HepG2 (cell line): ENCODE results near the gene TMEM190. TPM values are rescaled to one million over a fixed set of nuclear protein-coding genes. Genes with fewer than 3 reads are reported as not detected.

Experiments used
- CHD2 ChIP-seq: IDR thresholded peaks from 2 replicates; pipeline ENCODE4 v1.6.1; 2011; ENCODE audit warnings: low read depth, low read length, improper control_type of control experiment
- HMGA1 ChIP-seq: sonication (generic); formaldehyde crosslinking; conservative IDR thresholded peaks from 2 replicates; pipeline ENCODE4 v1.4.0; 2020; ENCODE audit warnings: missing genetic modification reagents
- KAT8 ChIP-seq: IDR thresholded peaks from 2 replicates; pipeline ENCODE4 v1.6.1; 2016; ENCODE audit warnings: missing genetic modification reagents, missing compliant biosample characterization
- KDM6A ChIP-seq: IDR thresholded peaks from 2 replicates; pipeline ENCODE4 v1.6.1; 2016; ENCODE audit warnings: low read depth
- NFE2 ChIP-seq: sonication (generic); formaldehyde crosslinking; IDR thresholded peaks from 2 replicates; pipeline ENCODE4 v1.4.0; 2020; ENCODE audit warnings: missing genetic modification reagents
- SMAD9 ChIP-seq: sonication (generic); formaldehyde crosslinking; IDR thresholded peaks from 2 replicates; pipeline ENCODE4 v1.5.1; 2020; ENCODE audit warnings: mild to moderate bottlenecking, missing genetic modification reagents
- SYNCRIP ChIP-seq: fragments of 200-400 bp; formaldehyde crosslinking; IDR thresholded peaks from 2 replicates; pipeline ENCODE4 v1.6.1; 2018; ENCODE audit warnings: mild to moderate bottlenecking, low read depth, low read length; ENCODE audit not compliant: insufficient read depth
- TMF1 ChIP-seq: sonication (generic); formaldehyde crosslinking; IDR thresholded peaks from 2 replicates; pipeline ENCODE4 v1.8.1; 2022; ENCODE audit warnings: low read depth, missing genetic modification reagents
- ZNF207 ChIP-seq: fragments of 450-650 bp; IDR thresholded peaks from 2 replicates; pipeline ENCODE4 v1.6.1; 2016; ENCODE audit warnings: antibody characterized with exemption, borderline replicate concordance
- ZNF264 ChIP-seq: sonication (generic); formaldehyde crosslinking; IDR thresholded peaks from 2 replicates; pipeline ENCODE4 v1.4.0; 2020; ENCODE audit warnings: missing genetic modification reagents
- polyA plus RNA-seq, 8 experiments: library from polyadenylated mRNA; depleted of rRNA in 3 of 8; stranded (reverse) in 7 of 8; unstranded in 1 of 8; fragments of >200 nt; fragmentation: Illumina TruSeq in 4 of 8; extraction: Trizol in 4 of 8; gene quantifications; 2 replicates each; pipeline versions ENCODE4 v1.2.1 to v1.2.3, GENCODE V29; 2011 to 2016; ENCODE audit warnings: low read depth in 4 of 8, missing spikeins in 1 of 8, mixed read lengths in 1 of 8; ENCODE audit not compliant: insufficient read depth in 1 of 8
- total RNA-seq, 5 experiments: library from RNA; depleted of rRNA; stranded (reverse); fragments of >200 nt; fragmentation: Illumina TruSeq; extraction: Trizol; gene quantifications; 2 replicates each; pipeline ENCODE4 v1.2.3, GENCODE V29; 2016; ENCODE audit warnings: low read depth in 1 of 5
- TF ChIP-seq, protein P1 (sequence below), 2 experiments: fragments of 450-650 bp in 1 of 2; sonication (generic) in 1 of 2; formaldehyde crosslinking in 1 of 2; IDR thresholded peaks; 2 replicates each; pipeline versions ENCODE4 v1.6.1 to v1.8.0; 2016 to 2022; ENCODE audit warnings: antibody characterized with exemption in 1 of 2, mild to moderate bottlenecking in 1 of 2, missing genetic modification reagents in 1 of 2
- TF ChIP-seq, protein P2 (sequence below): sonication (generic); formaldehyde crosslinking; IDR thresholded peaks from 2 replicates; pipeline ENCODE4 v1.5.0; 2020; ENCODE audit warnings: mild to moderate bottlenecking, missing genetic modification reagents, moderate library complexity
- TF ChIP-seq, protein P3 (sequence below): sonication (generic); formaldehyde crosslinking; IDR thresholded peaks from 2 replicates; pipeline ENCODE4 v1.8.0; 2023; ENCODE audit warnings: mild to moderate bottlenecking, missing genetic modification reagents
- TF ChIP-seq, protein P4 (sequence below): sonication (generic); formaldehyde crosslinking; IDR thresholded peaks from 2 replicates; pipeline ENCODE4 v1.5.0; 2020; ENCODE audit warnings: mild to moderate bottlenecking, missing genetic modification reagents, borderline replicate concordance

TMEM190 gene
- total and polyA plus RNA-seq, 2 of the 13 experiments (the other 11 are each of a cell fraction or from before 2014, with no cell fraction given): 0.35 to 0.83 TPM

DNA sequence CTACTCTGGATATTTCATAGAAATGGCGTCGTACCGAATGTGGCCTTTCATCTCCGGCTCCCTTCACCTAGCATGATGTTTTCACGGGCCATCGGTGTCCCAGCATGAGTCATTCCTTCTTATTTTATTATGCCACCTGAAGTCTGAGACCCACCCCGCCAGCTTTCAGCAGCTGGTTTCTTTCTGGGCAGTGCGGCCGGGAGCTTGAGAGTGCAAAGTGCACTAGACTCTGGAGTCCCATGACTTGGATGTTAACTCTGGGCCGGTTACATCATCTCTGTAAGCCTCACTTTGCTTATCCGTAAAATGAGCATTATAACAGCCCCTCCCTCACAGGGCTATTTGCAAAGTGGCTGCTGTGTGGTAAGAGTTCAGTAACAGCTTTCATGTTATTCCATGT is 42.8 kb upstream of the TMEM190 start (continued):
- TF ChIP-seq, protein P1, sequence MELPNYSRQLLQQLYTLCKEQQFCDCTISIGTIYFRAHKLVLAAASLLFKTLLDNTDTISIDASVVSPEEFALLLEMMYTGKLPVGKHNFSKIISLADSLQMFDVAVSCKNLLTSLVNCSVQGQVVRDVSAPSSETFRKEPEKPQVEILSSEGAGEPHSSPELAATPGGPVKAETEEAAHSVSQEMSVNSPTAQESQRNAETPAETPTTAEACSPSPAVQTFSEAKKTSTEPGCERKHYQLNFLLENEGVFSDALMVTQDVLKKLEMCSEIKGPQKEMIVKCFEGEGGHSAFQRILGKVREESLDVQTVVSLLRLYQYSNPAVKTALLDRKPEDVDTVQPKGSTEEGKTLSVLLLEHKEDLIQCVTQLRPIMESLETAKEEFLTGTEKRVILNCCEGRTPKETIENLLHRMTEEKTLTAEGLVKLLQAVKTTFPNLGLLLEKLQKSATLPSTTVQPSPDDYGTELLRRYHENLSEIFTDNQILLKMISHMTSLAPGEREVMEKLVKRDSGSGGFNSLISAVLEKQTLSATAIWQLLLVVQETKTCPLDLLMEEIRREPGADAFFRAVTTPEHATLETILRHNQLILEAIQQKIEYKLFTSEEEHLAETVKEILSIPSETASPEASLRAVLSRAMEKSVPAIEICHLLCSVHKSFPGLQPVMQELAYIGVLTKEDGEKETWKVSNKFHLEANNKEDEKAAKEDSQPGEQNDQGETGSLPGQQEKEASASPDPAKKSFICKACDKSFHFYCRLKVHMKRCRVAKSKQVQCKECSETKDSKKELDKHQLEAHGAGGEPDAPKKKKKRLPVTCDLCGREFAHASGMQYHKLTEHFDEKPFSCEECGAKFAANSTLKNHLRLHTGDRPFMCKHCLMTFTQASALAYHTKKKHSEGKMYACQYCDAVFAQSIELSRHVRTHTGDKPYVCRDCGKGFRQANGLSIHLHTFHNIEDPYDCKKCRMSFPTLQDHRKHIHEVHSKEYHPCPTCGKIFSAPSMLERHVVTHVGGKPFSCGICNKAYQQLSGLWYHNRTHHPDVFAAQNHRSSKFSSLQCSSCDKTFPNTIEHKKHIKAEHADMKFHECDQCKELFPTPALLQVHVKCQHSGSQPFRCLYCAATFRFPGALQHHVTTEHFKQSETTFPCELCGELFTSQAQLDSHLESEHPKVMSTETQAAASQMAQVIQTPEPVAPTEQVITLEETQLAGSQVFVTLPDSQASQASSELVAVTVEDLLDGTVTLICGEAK (IDR thresholded peaks at IDR 0.05): no peak
- TF ChIP-seq, protein P1 (CRISPR knock-in tag; IDR thresholded peaks at IDR 0.05): peak; percentile 76
- TF ChIP-seq ZNF264 (CRISPR knock-in tag) (no peak), SMAD9 (CRISPR knock-in tag) (no peak), ZNF207 (no peak), NFE2 (CRISPR knock-in tag) (no peak), KDM6A (CRISPR knock-in tag) (peak; percentile 63; the same call in 1 of the 2 replicates), CHD2 (no peak), SYNCRIP (no peak), TMF1 (CRISPR knock-in tag) (no peak), HMGA1 (CRISPR knock-in tag) (no peak), KAT8 (CRISPR knock-in tag) (peak; percentile 67)
- TF ChIP-seq, protein P2, sequence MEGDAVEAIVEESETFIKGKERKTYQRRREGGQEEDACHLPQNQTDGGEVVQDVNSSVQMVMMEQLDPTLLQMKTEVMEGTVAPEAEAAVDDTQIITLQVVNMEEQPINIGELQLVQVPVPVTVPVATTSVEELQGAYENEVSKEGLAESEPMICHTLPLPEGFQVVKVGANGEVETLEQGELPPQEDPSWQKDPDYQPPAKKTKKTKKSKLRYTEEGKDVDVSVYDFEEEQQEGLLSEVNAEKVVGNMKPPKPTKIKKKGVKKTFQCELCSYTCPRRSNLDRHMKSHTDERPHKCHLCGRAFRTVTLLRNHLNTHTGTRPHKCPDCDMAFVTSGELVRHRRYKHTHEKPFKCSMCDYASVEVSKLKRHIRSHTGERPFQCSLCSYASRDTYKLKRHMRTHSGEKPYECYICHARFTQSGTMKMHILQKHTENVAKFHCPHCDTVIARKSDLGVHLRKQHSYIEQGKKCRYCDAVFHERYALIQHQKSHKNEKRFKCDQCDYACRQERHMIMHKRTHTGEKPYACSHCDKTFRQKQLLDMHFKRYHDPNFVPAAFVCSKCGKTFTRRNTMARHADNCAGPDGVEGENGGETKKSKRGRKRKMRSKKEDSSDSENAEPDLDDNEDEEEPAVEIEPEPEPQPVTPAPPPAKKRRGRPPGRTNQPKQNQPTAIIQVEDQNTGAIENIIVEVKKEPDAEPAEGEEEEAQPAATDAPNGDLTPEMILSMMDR (CRISPR knock-in tag): no peak
- TF ChIP-seq, protein P3, sequence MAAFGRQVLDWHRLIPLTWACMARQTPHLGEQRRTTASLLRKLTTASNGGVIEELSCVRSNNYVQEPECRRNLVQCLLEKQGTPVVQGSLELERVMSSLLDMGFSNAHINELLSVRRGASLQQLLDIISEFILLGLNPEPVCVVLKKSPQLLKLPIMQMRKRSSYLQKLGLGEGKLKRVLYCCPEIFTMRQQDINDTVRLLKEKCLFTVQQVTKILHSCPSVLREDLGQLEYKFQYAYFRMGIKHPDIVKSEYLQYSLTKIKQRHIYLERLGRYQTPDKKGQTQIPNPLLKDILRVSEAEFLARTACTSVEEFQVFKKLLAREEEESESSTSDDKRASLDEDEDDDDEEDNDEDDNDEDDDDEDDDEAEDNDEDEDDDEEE: no peak
- TF ChIP-seq, protein P4, sequence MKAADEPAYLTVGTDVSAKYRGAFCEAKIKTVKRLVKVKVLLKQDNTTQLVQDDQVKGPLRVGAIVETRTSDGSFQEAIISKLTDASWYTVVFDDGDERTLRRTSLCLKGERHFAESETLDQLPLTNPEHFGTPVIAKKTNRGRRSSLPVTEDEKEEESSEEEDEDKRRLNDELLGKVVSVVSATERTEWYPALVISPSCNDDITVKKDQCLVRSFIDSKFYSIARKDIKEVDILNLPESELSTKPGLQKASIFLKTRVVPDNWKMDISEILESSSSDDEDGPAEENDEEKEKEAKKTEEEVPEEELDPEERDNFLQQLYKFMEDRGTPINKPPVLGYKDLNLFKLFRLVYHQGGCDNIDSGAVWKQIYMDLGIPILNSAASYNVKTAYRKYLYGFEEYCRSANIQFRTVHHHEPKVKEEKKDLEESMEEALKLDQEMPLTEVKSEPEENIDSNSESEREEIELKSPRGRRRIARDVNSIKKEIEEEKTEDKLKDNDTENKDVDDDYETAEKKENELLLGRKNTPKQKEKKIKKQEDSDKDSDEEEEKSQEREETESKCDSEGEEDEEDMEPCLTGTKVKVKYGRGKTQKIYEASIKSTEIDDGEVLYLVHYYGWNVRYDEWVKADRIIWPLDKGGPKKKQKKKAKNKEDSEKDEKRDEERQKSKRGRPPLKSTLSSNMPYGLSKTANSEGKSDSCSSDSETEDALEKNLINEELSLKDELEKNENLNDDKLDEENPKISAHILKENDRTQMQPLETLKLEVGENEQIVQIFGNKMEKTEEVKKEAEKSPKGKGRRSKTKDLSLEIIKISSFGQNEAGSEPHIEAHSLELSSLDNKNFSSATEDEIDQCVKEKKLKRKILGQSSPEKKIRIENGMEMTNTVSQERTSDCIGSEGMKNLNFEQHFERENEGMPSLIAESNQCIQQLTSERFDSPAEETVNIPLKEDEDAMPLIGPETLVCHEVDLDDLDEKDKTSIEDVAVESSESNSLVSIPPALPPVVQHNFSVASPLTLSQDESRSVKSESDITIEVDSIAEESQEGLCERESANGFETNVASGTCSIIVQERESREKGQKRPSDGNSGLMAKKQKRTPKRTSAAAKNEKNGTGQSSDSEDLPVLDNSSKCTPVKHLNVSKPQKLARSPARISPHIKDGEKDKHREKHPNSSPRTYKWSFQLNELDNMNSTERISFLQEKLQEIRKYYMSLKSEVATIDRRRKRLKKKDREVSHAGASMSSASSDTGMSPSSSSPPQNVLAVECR (CRISPR knock-in tag): peak; percentile 60; the same call in 1 of the 2 replicates
